ENCODE measurements around the gene PCGF1. TPM values are rescaled to one million over a fixed set of nuclear protein-coding genes. Genes with fewer than 3 reads are reported as not detected.

Gene PCGF1
- total and polyA plus RNA-seq, 9 of the 15 experiments (the other 6 are each of a cell fraction or from before 2014, with no cell fraction given) = 20.3 to 45.7 (median 29.3) TPM

DNA sequence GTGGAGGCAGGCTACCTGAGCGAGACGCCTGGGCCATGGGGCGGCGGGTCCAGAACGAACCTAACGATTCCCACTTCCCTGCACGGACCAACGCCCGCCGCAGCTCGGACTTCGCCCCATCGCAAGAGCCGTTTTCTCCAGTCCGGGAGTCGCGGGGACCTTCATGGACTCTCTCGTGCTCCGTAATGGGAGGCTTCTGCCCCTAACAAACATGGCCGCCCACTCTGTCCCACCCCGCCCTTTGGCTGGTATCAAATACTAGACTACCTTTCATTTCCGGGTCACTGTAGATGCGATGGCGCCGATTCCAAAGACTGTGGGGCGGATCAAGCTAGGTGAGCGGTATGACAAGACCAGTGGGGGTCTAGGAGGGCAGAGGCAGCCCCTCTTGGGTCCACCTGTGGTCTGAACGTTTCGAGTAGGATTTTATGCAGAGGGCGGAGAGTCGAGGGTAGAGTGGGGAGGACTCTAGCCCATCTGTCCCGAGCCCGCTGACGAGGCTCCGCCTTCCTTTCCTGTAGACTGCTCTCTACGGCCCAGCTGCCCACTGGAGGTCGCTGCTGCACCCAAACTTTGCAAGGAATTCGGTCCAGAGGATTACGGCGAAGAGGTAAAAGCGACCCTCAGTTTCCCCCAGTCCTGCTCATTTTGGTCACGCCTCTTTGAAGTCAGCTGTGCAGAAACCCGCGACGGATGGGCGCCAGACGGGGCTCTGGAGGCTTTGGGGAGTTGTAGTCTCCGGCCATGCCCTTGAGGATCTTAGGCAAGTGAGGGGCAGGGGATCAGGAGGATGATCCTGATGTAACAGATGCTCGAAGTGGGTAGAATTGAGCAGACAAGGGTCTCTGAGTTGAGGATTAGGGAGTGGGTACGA, 24.5 kb downstream of the PCGF1 start, which contains the start of the genes CCDC142 and TTC31 (continued):
- TF ChIP-seq, protein P1, sequence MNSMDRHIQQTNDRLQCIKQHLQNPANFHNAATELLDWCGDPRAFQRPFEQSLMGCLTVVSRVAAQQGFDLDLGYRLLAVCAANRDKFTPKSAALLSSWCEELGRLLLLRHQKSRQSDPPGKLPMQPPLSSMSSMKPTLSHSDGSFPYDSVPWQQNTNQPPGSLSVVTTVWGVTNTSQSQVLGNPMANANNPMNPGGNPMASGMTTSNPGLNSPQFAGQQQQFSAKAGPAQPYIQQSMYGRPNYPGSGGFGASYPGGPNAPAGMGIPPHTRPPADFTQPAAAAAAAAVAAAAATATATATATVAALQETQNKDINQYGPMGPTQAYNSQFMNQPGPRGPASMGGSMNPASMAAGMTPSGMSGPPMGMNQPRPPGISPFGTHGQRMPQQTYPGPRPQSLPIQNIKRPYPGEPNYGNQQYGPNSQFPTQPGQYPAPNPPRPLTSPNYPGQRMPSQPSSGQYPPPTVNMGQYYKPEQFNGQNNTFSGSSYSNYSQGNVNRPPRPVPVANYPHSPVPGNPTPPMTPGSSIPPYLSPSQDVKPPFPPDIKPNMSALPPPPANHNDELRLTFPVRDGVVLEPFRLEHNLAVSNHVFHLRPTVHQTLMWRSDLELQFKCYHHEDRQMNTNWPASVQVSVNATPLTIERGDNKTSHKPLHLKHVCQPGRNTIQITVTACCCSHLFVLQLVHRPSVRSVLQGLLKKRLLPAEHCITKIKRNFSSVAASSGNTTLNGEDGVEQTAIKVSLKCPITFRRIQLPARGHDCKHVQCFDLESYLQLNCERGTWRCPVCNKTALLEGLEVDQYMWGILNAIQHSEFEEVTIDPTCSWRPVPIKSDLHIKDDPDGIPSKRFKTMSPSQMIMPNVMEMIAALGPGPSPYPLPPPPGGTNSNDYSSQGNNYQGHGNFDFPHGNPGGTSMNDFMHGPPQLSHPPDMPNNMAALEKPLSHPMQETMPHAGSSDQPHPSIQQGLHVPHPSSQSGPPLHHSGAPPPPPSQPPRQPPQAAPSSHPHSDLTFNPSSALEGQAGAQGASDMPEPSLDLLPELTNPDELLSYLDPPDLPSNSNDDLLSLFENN (IDR thresholded peaks at IDR 0.05; ENCODE audit: low read depth in 2 of 2, low read length in 2 of 2) = 0 out of 4 replicates have a peak, but pooled peaks of 1 of the 2 experiments have one; percentile 35
- TF ChIP-seq, protein P2, sequence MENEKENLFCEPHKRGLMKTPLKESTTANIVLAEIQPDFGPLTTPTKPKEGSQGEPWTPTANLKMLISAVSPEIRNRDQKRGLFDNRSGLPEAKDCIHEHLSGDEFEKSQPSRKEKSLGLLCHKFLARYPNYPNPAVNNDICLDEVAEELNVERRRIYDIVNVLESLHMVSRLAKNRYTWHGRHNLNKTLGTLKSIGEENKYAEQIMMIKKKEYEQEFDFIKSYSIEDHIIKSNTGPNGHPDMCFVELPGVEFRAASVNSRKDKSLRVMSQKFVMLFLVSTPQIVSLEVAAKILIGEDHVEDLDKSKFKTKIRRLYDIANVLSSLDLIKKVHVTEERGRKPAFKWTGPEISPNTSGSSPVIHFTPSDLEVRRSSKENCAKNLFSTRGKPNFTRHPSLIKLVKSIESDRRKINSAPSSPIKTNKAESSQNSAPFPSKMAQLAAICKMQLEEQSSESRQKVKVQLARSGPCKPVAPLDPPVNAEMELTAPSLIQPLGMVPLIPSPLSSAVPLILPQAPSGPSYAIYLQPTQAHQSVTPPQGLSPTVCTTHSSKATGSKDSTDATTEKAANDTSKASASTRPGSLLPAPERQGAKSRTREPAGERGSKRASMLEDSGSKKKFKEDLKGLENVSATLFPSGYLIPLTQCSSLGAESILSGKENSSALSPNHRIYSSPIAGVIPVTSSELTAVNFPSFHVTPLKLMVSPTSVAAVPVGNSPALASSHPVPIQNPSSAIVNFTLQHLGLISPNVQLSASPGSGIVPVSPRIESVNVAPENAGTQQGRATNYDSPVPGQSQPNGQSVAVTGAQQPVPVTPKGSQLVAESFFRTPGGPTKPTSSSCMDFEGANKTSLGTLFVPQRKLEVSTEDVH (IDR thresholded peaks at IDR 0.05; ENCODE audit: low read depth, partially characterized antibody) = peak; percentile 87
- TF ChIP-seq SRSF3 (IDR thresholded peaks at IDR 0.05; ENCODE audit: insufficient read depth, low read length) (no peak), PTBP1 (IDR thresholded peaks at IDR 0.05; ENCODE audit: low read depth, low read length) (no peak), SRF (CRISPR knock-in tag; IDR thresholded peaks at IDR 0.05) (peak in 1 of 2 experiments; percentile 4; a peak in 1 of 4 replicates), NFATC3 (IDR thresholded peaks at IDR 0.05) (no peak), PHF8 (IDR thresholded peaks at IDR 0.05; ENCODE audit: borderline replicate concordance, low read length) (peak; percentile 63; the same call in 1 of the 2 replicates), RBM39 (optimal IDR thresholded peaks at IDR 0.05; ENCODE audit: low read depth, low read length) (no peak), FOXK1 (CRISPR knock-in tag; IDR thresholded peaks at IDR 0.05; ENCODE audit: borderline replicate concordance) (0 out of 2 replicates have a peak, but pooled peaks have one; percentile 34), POLR2G (IDR thresholded peaks at IDR 0.05; ENCODE audit: low read depth, low read length) (peak; percentile 70), NRF1 (conservative IDR thresholded peaks at IDR 0.05 in 1 of 2, IDR thresholded peaks at IDR 0.05 in 1 of 2) (0 out of 4 replicates have a peak, but pooled peaks of 1 of the 2 experiments have one; percentile 6), ZNF766 (CRISPR knock-in tag; conservative IDR thresholded peaks at IDR 0.05) (0 out of 2 replicates have a peak, but pooled peaks have one; percentile 42), TAF9B (IDR thresholded peaks at IDR 0.05; ENCODE audit: partially characterized antibody) (peak; percentile 82), CREB1 (IDR thresholded peaks at IDR 0.05) (peak; percentile 42; the same call in 1 of the 2 replicates), CREB1 (CRISPR knock-in tag; IDR thresholded peaks at IDR 0.05) (peak; percentile 64), KAT7 (CRISPR knock-in tag; IDR thresholded peaks at IDR 0.05; ENCODE audit: borderline replicate concordance) (peak; percentile 41)
- TF ChIP-seq, protein P3, sequence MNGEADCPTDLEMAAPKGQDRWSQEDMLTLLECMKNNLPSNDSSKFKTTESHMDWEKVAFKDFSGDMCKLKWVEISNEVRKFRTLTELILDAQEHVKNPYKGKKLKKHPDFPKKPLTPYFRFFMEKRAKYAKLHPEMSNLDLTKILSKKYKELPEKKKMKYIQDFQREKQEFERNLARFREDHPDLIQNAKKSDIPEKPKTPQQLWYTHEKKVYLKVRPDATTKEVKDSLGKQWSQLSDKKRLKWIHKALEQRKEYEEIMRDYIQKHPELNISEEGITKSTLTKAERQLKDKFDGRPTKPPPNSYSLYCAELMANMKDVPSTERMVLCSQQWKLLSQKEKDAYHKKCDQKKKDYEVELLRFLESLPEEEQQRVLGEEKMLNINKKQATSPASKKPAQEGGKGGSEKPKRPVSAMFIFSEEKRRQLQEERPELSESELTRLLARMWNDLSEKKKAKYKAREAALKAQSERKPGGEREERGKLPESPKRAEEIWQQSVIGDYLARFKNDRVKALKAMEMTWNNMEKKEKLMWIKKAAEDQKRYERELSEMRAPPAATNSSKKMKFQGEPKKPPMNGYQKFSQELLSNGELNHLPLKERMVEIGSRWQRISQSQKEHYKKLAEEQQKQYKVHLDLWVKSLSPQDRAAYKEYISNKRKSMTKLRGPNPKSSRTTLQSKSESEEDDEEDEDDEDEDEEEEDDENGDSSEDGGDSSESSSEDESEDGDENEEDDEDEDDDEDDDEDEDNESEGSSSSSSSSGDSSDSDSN (IDR thresholded peaks at IDR 0.05; ENCODE audit: borderline replicate concordance in 1 of 2, low read depth in 2 of 2, low read length in 2 of 2) = peak in 1 of 2 experiments; percentile 45; a peak in 2 of 4 replicates

All from K562 (cell line).